Right lobe of liver (tissue), 4 donors: ENCODE data around the gene HNMT.

Experiments
- POLR2A ChIP-seq: fragments of 450-650 bp; IDR thresholded peaks from one replicate; pipeline ENCODE4 v1.6.1; 2017; ENCODE audit warnings: antibody characterized with exemption, mild to moderate bottlenecking
- TF ChIP-seq, protein P1 (sequence below), 4 donors: fragments of 200-600 bp in 3 of 4; fragments of 450-650 bp in 1 of 4; IDR thresholded peaks; one replicate each; pipeline versions ENCODE4 v1.5.1 to v1.8.0; 2016 to 2022; ENCODE audit warnings: antibody characterized with exemption in 4 of 4, mild to moderate bottlenecking in 2 of 4
- donor health status: DM: no; HTN: no; CAD: no.
- donor health status: DM: no; HTN: no; CAD: no.
- donor health status: DM: no; HTN: yes; CAD: no.

DNA sequence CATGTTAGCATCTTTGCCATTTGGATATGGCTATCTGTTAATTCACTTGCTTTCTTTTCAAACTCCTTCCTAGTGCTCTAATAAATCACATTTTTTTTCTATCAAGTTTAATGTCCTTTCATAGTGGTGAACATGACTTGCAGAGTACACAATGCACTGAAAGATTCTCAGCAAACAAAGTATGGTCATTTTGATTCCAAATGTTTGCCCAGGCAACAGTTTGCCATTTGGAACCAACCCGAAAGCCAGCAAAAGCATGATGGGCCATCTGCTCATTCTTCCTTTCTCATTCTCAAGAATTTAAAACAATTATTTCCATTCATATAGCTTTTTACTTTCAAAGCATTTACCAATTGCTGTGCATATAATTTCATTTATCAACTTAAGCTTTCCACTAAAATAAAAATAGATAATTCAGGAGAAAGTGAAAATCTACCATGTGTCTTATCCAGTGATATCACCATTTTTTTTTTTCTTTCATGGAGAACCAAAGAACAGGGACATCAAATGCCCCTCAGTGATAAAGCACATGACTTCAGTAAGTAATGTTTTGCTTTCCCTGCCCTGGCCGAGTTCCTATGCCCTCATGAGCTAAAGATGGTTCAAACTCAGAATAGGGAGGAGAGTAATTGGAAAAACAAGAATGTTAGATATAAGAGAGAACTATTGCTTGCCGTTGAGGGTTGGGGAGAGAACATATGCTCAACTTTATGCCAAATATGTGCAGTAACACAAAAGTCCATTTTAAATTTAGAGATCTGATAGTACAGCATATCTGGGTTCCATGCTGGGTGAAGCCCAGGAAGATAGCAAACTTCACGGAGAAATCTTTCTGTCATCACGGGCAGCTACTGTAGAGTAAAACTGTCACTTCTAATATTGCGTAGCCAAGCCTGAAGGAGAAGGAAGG lies 62.1 kb downstream of the HNMT start:
- TF ChIP-seq, protein P1, sequence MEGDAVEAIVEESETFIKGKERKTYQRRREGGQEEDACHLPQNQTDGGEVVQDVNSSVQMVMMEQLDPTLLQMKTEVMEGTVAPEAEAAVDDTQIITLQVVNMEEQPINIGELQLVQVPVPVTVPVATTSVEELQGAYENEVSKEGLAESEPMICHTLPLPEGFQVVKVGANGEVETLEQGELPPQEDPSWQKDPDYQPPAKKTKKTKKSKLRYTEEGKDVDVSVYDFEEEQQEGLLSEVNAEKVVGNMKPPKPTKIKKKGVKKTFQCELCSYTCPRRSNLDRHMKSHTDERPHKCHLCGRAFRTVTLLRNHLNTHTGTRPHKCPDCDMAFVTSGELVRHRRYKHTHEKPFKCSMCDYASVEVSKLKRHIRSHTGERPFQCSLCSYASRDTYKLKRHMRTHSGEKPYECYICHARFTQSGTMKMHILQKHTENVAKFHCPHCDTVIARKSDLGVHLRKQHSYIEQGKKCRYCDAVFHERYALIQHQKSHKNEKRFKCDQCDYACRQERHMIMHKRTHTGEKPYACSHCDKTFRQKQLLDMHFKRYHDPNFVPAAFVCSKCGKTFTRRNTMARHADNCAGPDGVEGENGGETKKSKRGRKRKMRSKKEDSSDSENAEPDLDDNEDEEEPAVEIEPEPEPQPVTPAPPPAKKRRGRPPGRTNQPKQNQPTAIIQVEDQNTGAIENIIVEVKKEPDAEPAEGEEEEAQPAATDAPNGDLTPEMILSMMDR (IDR thresholded peaks at IDR 0.05): no peak
- TF ChIP-seq POLR2A: no peak
